GM18526 (cell line): ENCODE measurements around the gene GNAS-AS1.

ENCODE experiments used
- POLR2A ChIP-seq: IDR thresholded peaks from 3 replicates; pipeline ENCODE4 v1.6.1; 2011; ENCODE audit not compliant: insufficient read length; ENCODE audit errors: extremely low read depth

The GNAS-AS1 gene

DNA sequence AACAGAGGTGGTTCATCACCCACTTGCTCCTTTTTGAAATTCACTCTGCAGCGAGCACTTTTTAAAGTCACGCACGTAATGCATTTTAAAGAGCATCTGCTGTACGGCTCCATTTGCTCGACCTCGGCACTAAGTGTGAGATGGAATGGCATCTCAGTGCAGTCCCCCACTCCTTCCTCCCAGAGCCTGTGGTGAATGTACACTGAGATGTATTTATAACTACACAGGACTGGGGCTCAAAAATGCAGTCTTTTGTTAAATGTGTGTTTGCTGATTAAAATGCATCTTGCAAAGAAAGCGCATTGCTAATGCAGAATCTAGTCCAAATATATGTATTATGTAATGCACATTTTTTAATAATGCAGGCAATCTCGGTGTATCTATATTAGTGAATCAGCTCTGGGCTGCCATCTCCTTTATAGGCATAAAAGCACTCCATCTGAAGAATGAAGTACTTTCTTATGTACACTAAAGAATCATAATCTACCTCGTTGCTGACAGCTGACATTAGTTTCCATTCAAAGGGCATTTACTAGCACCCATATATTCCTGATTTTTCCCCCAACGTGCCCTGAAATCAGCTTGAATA lies 14.0 kb downstream of the GNAS-AS1 start:
- TF ChIP-seq POLR2A, result no peak

DNA sequence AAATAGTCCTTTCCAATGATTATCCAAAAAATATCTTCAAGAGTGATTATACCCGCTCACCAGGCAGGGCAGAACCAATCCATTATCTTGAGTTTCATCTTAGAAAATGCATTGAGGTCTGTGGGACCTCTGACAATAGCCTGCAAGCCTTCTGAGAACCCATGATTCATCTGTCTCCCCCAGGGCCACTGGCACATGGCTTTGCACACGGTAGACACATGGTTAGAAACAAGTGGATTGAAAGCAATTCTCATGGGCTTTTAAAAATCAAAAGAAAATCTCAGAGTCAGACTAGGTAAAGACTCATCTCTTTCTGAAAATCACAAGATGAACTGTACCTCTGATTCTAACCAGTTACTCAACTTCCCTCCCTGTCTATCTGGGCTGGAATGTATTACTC lies 15.5 kb downstream of the GNAS-AS1 start:
- TF ChIP-seq POLR2A, result no peak

DNA sequence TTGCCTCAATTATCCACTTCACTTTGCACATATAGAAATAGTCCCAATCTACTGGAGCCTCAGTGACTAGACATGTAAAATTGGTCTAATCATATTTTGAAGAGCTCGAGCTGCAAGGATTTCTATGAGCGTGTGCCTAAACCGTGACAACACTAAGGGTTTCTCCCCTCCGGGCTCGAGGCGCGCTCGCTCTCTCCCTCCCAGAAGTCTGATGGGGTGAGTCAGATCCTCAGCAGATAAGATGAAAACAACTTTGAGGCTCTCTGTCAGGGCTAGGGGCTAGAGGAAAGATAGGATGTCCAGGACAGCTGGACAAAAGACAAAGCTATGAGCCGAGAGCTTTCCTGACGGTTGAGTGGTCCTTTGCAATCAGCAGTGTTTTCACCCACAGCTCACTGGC lies 16.8 kb downstream of the GNAS-AS1 start:
- no peak for TF ChIP-seq POLR2A

DNA sequence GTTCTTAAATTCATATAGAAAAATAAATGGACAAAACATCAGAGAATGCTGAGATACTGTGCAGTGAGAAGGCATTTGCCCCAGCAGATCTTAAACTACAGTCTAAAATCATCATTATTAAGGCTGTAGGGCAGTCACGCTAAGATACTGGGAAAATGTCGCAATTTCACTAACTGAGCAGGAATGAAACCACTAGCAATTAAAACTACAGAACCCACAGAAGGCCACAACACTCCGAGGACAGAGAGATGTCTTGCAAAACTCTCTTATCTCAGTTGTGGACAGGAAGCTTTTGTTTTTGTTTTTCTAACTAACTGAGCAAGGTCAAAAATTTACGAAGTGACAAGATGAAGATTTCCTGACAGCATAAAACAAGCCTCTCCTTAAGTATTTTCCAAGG lies 18.2 kb downstream of the GNAS-AS1 start:
- no peak for TF ChIP-seq POLR2A

DNA sequence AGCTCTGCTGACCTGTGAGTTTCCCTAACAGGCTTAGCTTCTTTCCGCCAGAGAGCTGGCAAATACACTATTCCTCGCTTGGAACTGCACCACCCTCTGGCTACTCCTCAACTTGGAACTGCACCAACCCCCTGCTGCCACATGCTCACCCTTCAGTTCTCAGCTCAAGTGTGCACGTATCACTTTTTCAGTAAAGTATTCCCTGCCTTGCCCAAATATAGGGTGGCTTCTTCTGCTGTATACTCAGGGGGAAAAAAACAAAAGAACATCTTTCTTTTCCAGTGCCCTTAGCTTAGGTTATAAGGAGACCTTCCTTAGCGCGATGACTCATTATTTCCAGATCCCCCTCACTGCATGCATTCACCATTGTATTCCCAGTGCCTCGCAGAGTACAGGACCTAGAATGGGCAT lies 21.2 kb downstream of the GNAS-AS1 start:
- no peak for TF ChIP-seq POLR2A

DNA sequence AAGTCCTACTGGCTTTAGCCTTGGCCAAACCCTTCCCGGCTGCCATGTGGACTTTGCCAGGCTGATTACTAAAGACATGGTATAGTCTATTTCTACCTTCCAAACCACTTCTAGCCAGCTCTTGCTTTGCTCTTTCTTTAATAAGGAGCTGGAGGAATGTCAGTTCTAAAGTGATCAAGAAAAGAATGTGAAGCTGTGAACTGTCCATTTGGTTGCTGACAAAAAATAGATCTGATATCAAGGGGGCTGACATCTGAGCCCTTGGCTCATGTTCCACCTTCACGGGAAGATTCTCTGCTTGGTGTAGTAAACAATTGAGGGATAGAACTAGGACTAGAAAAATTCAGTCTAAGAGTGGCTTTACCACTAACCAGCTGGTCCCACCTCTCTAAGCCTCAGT lies 22.6 kb downstream of the GNAS-AS1 start:
- TF ChIP-seq POLR2A, result no peak

DNA sequence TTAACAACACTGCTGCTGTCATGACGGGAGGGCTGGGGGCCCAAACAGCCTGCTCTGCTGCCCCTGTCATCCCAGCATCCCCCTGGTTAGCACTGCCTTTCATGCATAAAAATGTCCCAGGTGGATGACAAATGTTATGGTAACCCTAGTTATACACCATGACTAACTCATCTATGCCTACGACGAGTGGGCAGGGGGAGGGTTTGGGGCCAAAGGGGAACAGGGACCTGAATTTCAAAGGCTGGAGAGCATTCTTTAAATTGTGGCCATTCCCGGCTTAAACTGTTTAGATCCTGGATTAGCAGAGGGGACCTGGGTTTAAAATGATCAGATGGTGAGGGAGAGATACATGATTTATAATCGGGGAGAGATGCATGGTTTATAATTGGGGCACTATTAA lies 24.4 kb downstream of the GNAS-AS1 start:
- TF ChIP-seq POLR2A, result no peak

DNA sequence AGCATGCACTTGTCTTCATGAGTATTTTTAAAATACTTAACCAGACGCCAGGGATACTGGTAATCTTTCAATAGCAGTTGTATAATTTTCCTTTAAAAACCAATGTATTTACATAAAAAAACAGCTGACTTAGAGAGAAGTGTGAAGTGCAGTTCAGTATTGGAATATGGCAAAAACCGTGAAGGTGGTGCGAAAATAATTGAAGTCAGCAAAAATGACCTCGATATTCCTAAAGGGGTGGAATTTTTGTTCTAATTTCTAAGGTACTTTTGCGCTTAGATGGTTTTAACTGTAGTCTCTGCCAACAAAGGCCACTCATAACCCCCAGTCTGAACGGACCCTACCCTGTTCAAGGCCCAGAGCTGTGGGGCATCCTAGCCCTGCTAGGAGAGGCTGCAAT lies 25.3 kb downstream of the GNAS-AS1 start:
- TF ChIP-seq POLR2A, result no peak

DNA sequence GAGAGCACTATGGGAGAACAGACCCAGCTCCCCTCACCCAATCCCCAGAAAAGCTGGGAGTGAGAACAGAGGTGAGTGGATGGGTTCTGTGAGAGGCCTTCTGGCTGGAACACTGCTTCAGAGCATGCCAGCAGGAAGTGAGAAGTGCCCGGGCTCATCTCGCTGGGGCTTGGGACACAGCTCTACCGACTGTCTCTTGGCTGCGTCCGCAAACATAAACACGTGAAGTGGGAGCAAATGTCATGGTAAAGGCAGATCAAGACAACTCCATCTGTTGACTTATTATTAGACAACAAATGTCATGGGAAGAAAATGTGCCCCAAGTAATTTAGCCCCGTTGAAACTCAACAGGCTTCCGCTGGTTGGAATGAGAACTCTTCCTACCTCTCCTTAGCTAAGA lies 25.9 kb downstream of the GNAS-AS1 start:
- TF ChIP-seq POLR2A, result no peak

DNA sequence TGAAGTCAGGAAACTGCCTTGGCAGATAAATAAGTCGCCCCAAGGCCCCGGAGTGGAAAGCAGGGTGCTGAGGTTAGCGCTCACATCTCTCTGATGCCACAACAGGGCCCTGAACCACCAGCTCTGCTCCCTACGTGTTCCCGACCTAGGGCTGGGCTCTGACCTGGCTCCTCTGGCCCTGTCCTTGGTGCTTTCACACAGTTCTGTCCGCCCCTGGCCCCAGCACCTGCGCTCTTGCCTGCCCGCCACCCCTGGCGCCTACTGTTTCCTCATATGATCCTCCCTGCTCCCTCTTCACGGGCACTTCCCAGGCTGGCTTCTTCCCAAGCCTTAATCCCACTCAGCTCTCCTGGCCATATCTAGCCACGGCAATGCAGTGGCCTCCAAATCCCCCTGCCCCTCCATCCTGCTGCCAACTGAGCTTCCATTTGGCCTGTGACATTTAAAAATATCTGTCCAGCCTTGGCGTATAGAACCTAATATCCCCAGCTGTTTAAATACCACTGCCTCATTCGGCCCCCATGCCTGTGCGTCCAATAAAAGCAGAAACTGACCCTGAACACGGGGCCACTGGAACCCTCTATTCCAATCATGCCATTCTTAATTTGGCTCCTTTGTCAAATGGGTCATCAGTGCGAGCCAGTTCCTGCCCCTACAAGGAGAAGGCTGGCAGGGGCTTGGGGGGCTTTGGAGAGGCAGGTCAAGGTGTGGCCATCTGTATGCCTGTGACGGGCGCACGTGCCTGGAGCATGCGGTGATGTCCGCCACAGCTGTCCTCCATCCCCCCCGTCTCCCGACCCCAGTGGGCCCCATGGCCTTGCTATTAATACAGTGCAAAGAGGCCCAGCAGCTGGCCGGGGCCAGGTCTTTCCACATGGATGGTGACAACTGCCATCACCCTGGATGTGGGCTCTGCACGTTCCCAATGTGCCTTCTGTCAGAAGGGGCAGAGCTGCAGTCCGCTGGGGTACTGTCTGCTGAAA lies 27.7 kb downstream of the GNAS-AS1 start:
- TF ChIP-seq POLR2A, result no peak

DNA sequence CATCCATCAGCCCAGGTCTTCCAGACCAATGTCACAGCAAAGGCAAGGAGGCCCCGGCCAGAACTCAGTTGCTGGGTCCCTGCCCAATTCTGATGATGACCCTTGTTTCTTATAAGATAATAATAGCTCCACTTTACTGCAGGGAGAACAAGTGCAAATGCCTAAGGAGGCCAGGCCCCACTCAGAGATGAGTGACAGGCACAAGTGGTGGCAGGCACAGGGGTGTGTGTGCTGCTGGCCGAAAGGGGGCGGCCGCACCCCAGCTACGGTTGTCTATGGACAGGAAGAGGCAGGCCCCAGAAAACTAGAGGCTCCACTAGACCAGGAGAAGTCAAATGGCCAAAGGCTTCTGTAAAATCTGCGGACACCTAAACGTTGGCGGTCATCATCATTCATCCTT lies 28.6 kb downstream of the GNAS-AS1 start:
- no peak for TF ChIP-seq POLR2A

DNA sequence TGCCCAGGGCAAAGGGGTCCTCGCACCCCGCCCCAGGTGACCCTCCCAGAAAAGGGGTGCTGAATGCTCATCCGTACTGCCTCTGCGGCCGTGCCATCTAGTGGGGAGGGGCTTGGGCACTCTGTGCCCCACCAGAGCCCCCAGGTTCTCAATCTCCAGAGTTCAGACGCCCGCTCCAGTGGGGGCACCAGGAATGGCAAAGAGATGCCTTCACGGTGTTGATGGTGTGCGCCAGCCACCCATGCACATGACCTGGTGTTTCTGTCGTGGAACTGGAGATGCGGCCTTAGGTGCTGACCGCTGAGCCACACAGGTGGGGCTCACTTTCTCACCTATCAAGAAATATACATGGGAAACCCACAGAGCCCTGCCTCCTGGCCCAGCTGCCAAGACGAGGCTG lies 30.8 kb downstream of the GNAS-AS1 start:
- TF ChIP-seq POLR2A, result no peak

DNA sequence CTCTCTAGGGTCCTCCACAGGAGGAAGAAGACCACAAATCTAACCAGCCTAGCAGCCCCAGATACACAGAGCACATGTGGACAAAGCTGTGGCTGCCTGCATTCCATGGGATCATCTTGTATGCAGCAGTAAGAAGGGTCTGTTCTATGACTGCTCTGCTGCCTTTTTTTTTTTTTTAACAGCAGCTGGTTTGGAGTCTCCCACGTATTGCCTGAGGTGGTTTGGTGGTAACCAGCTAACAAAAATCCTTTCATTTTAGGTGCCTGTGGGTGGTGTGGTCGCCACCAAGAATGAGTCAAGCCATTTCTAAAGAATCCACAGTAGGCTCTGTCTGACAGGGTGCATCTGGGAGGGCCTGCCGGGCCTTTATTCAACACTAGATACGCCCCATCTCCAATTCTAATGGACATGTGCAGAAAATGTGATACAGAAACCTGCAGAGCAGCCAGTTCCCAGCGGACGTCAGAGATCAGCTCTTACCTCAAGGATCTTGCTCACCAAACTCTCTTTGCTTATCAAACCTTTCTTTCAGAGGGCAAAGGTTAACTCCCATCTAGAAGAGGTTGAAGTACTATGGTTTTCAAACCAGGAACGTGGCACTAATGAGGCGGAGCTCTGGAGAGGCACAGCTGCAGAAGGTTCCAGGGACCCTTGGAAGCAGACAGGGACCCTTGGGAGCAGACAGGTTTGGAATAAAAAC lies 32.0 kb downstream of the GNAS-AS1 start:
- TF ChIP-seq POLR2A, result no peak

DNA sequence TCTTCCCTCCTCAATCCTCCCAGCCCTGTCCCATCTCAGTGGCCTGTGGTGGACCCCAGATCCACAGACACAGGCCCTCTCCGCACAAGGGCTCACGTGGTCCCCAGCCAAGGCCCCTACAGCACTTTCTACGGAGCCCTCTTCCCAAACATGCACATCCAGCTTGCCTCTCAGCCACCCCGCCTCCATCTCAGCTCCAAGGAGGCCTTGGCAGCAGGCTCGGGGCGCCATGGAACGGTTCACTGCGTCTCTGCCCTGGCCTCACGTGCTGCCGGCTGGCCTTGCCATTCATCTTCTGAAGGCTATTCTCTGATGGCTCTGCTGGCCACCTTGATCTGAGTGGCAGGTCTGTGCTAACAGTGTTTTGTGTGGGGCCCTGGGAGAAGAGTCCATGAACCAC lies 33.0 kb downstream of the GNAS-AS1 start:
- no peak for TF ChIP-seq POLR2A

DNA sequence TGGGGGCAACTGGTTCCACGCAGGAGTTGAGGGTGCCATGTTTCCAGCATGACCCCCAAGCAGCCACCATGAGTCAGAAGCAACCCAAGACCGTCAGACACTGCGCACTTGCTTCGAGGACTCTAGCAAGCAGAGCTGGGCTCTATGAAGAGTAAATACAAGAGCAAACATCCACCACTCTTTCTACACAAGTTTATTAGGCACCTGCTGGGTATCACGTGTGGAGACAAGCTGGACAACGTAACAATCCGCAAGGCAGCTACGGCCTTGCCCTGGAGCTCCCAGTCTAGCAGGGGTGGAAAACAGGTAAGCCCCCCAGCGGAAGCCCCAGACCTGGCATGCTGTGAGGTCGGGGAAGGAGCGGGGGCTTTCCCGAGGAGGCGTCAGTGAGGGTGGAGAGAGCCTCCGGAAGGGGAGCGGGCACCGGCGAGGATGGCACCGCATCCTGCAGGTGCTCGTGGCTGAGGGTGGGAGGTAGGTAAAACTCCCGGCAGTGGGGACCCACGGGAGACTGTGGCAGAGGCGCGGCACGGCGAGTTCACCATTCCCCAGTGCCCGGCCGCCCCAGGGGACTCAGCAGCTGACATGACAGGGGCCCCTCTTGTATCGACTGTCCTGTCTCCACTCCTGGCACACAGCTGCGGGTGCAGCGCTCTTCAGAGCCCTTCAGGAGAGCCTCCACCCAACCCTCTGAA lies 33.6 kb downstream of the GNAS-AS1 start:
- no peak for TF ChIP-seq POLR2A
